Endothelial cell of umbilical vein (primary cell): ENCODE data around the gene EDNRB.

ENCODE experiments used
- GATA2 ChIP-seq: IDR thresholded peaks from 2 replicates; pipeline ENCODE4 v1.7.0; 2011; ENCODE audit warnings: low read depth, mild to moderate bottlenecking, moderate library complexity, mixed read lengths, low read length; ENCODE audit not compliant: insufficient read length, insufficient read depth
- POLR2AphosphoS5 ChIP-seq: IDR thresholded peaks from 2 replicates; pipeline ENCODE4 v1.6.1; 2012; ENCODE audit warnings: low read depth, mild to moderate bottlenecking, control low read depth, low read length, moderate library complexity; ENCODE audit not compliant: insufficient read depth
- TF ChIP-seq, protein P1 (sequence below), 2 donors: IDR thresholded peaks; 1 replicate in 1 of 2; 2 replicates in 1 of 2; pipeline ENCODE4 v1.5.1; 2011; ENCODE audit warnings: low read length in 2 of 2, mild to moderate bottlenecking in 2 of 2, moderate library complexity in 2 of 2, control low read depth in 1 of 2, inconsistent platforms in 1 of 2, low read depth in 1 of 2; ENCODE audit not compliant: insufficient read depth in 1 of 2; ENCODE audit errors: extremely low read depth in 1 of 2

DNA sequence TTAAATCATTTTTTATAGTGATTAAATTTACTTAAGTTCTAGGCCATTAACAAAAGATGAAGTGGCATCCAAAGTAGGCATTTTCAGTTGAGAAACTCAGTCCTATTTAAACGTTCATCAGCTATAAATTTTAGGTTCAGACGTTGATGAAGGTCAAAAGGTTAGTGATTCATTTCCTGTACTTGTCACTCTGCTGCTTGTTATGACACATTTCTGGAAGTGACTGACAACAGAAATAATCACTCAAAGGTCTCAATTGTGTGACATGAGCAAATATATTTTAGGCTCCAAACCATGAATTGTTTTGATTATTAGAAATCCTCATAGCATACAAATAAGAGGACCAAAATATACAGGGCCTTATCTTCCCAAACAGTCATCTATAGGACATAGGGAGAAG, 10.3 kb upstream of the EDNRB start:
- TF ChIP-seq, protein P1, sequence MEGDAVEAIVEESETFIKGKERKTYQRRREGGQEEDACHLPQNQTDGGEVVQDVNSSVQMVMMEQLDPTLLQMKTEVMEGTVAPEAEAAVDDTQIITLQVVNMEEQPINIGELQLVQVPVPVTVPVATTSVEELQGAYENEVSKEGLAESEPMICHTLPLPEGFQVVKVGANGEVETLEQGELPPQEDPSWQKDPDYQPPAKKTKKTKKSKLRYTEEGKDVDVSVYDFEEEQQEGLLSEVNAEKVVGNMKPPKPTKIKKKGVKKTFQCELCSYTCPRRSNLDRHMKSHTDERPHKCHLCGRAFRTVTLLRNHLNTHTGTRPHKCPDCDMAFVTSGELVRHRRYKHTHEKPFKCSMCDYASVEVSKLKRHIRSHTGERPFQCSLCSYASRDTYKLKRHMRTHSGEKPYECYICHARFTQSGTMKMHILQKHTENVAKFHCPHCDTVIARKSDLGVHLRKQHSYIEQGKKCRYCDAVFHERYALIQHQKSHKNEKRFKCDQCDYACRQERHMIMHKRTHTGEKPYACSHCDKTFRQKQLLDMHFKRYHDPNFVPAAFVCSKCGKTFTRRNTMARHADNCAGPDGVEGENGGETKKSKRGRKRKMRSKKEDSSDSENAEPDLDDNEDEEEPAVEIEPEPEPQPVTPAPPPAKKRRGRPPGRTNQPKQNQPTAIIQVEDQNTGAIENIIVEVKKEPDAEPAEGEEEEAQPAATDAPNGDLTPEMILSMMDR (IDR thresholded peaks at IDR 0.05; ENCODE audit: extremely low read depth in 1 of 2, insufficient read depth in 1 of 2, low read depth in 1 of 2, low read length in 2 of 2), result no peak
- TF ChIP-seq POLR2AphosphoS5 (peak; percentile 54), GATA2 (peak; percentile 14)
